HCT116 (cell line): Measurements from ENCODE around the gene KRTAP12-3. TPM values are rescaled to one million over a fixed set of nuclear protein-coding genes. Genes with fewer than 3 reads are reported as not detected.

Source experiments
- ATAC-seq: fragments of 200-7000 bp; cut with Tn5 transposase; 2 replicates; pipeline ENCODE4 v1.9.1; 2020; ENCODE audit warnings: mild to moderate bottlenecking, moderate library complexity
- BruUV-seq: library from RNA; stranded (reverse); fragments of 400-500 nt; replicated peaks from 2 replicates; lab custom pipeline; 2021; lab: Mats Ljungman, UMichigan
- CTCF ChIA-PET: fragments of 300-600 bp; sonication (Branson Sonifier 250); formaldehyde crosslinking; loops from one replicate; lab custom pipeline; 2021; ENCODE audit warnings: antibody characterized with exemption; lab: Charles Lee
- POLR2A ChIA-PET: fragments of 300-600, 350-600 bp; sonication (Branson Sonifier 250); formaldehyde crosslinking; loops from one replicate; lab custom pipeline; 2021; ENCODE audit warnings: antibody characterized with exemption; lab: Charles Lee
- RAD21 ChIA-PET, 2 experiments: fragments of 300-600 bp; sonication (Branson Sonifier 250); formaldehyde crosslinking; loops; one replicate each; lab custom pipeline; 2023; ENCODE audit warnings: low total read pairs in 2 of 2; ENCODE audit not compliant: uncharacterized antibody in 2 of 2, unreplicated experiment in 2 of 2, low non-redundant PET in 1 of 2; lab: Charles Lee
- DNase-seq: peaks from one replicate; pipeline ENCODE4 v3.0.0-alpha.2; 2010; ENCODE audit warnings: low read depth, low spot score
- H2AFZ ChIP-seq: fragments of 200-600 bp; shearing (Covaris generic), sonication (generic); 2 replicates; pipeline ENCODE4 v1.6.1; 2017; ENCODE audit warnings: low read depth, mixed run types, mixed read lengths, antibody characterized with exemption, low read length; ENCODE audit not compliant: poor library complexity, severe bottlenecking
- H3K27ac ChIP-seq: 2 replicates; pipeline ENCODE4 v1.5.1; 2012; ENCODE audit warnings: low read depth, low read length
- H3K27me3 ChIP-seq: fragments of 200-600 bp; sonication (generic); 2 replicates; pipeline ENCODE4 v1.6.1; 2016; ENCODE audit warnings: mixed run types, low read length, mixed read lengths; ENCODE audit not compliant: insufficient read depth
- H3K36me3 ChIP-seq, 2 experiments: fragments of 200-500 bp in 1 of 2; fragments of 200-600 bp in 1 of 2; sonication (Bioruptor generic) in 1 of 2; sonication (generic) in 1 of 2; 2 replicates each; pipeline versions ENCODE4 v1.5.1 to v1.6.1; 2014 to 2016; ENCODE audit warnings: low read length in 2 of 2, inconsistent platforms in 1 of 2, mixed read lengths in 1 of 2, mixed run types in 1 of 2; ENCODE audit not compliant: insufficient read depth in 2 of 2, control insufficient read depth in 1 of 2
- H3K4me1 ChIP-seq, 2 experiments: fragments of 200-600 bp in 1 of 2; sonication (generic) in 1 of 2; 2 replicates each; pipeline versions ENCODE4 v1.5.1 to v1.6.1; 2012 to 2017; ENCODE audit warnings: low read length in 2 of 2, inconsistent platforms in 1 of 2, mild to moderate bottlenecking in 1 of 2, mixed read lengths in 1 of 2, mixed run types in 1 of 2, moderate library complexity in 1 of 2; ENCODE audit not compliant: insufficient read depth in 2 of 2, control insufficient read depth in 1 of 2
- H3K4me2 ChIP-seq: fragments of 200-600 bp; sonication (generic); 2 replicates; pipeline ENCODE4 v1.6.1; 2017; ENCODE audit warnings: mixed run types, low read length, mixed read lengths
- H3K4me3 ChIP-seq, 2 experiments: fragments of 200-600 bp in 1 of 2; sonication (generic) in 1 of 2; replicated peaks in 1 of 2; 2 replicates each; pipeline ENCODE4 v1.5.1; 2011 to 2016; ENCODE audit warnings: low read length in 2 of 2, control low read depth in 1 of 2, low read depth in 1 of 2, mild to moderate bottlenecking in 1 of 2, mixed read lengths in 1 of 2, mixed run types in 1 of 2
- H3K79me2 ChIP-seq: fragments of 200-600 bp; sonication (generic); 2 replicates; pipeline ENCODE4 v1.6.1; 2017; ENCODE audit warnings: mild to moderate bottlenecking, mixed run types, low read length, moderate library complexity, mixed read lengths; ENCODE audit not compliant: insufficient read depth
- H3K9ac ChIP-seq: fragments of 200-600 bp; sonication (generic); 2 replicates; pipeline ENCODE4 v1.6.1; 2016; ENCODE audit warnings: low read length, mixed read lengths
- H3K9me2 ChIP-seq: fragments of 200-600 bp; sonication (generic), shearing (Covaris generic); 2 replicates; pipeline ENCODE4 v1.6.1; 2017; ENCODE audit warnings: mixed run types, mild to moderate bottlenecking, moderate library complexity; ENCODE audit not compliant: insufficient read depth
- H3K9me3 ChIP-seq, 2 experiments: fragments of 200-500 bp in 1 of 2; fragments of 200-600 bp in 1 of 2; sonication (Bioruptor generic) in 1 of 2; sonication (generic) in 1 of 2; 2 replicates each; pipeline ENCODE4 v1.6.1; 2014 to 2017; ENCODE audit warnings: low read length in 2 of 2, mixed read lengths in 2 of 2, inconsistent platforms in 1 of 2, low read depth in 1 of 2, mild to moderate bottlenecking in 1 of 2, mixed run types in 1 of 2, moderate library complexity in 1 of 2; ENCODE audit not compliant: control insufficient read depth in 1 of 2, insufficient read depth in 1 of 2
- H4K20me1 ChIP-seq: fragments of 200-600 bp; sonication (generic), shearing (Covaris generic); 2 replicates; pipeline ENCODE4 v1.6.1; 2017; ENCODE audit warnings: mixed run types, mild to moderate bottlenecking, moderate library complexity; ENCODE audit not compliant: insufficient read depth
- ATF3 ChIP-seq: IDR thresholded peaks from 2 replicates; pipeline ENCODE4 v1.6.1; 2012
- EZH2 ChIP-seq: fragments of 200-600 bp; sonication (generic); IDR thresholded peaks from 2 replicates; pipeline ENCODE4 v1.6.1; 2017; ENCODE audit warnings: antibody characterized with exemption, mixed run types
- intact Hi-C: fragments of 100-400 bp; cut with micrococcal nuclease; formaldehyde crosslinking; loops from 2 replicates; pipeline ENCODE4 v1.10.0; 2022
- total RNA-seq: library from RNA; stranded (reverse); gene quantifications from one replicate; pipeline ENCODE4 v1.2.1, GENCODE V29; 2021; ENCODE audit not compliant: unreplicated experiment

The KRTAP12-3 gene
- total RNA-seq, 1 experiment from 2014 or later: not detected

- no peak overlapping the region for H3K4me3 ChIP-seq
- ChIA-PET CTCF (no interaction called here), RAD21 (no interaction called here), POLR2A (no interaction called here)
- H3K9me3 ChIP-seq: no peaks in the 10 kb centered on the region
- intact Hi-C loops: no loop called here
- H3K4me1 ChIP-seq: no peaks in the 10 kb centered on the region
- H3K36me3 ChIP-seq: no peaks in the 10 kb centered on the region; a peak in 1 of 4 replicates
- 0 out of 2 replicates have a peak, but pooled peaks cover 5% of the 10 kb centered on the region for H3K27me3 ChIP-seq
- H2AFZ ChIP-seq: no peak overlapping the region
- no peak overlapping the region for H3K27ac ChIP-seq
- no TSS peak for BruUV-seq
- H3K9ac ChIP-seq: no peak overlapping the region
- DNase-seq (no peak), ATAC-seq (no peak)
- TF ChIP-seq ATF3: no peak
- no peaks in the 10 kb centered on the region for H3K79me2 ChIP-seq
- H3K9me2 ChIP-seq: no peaks in the 10 kb centered on the region
- H3K4me2 ChIP-seq: no peak overlapping the region
- H4K20me1 ChIP-seq: no peaks in the 10 kb centered on the region
These were observed 7.0 kb downstream of the KRTAP12-3 start for GRCh38 chr21:44664691-44665090.

GRCh38 chr21:44666401-44667320 is 8.9 kb downstream of the KRTAP12-3 start, which contains the start of gene KRTAP12-2:
KRTAP12-2 (minus strand) TSS chr21:44666927; CDS start chr21:44666886, 41 bp downstream.
- Histone ChIP-seq H2AFZ (no peak within 1 kb of the TSS), H3K4me2 (no peak within 1 kb of the TSS), H3K9ac (no peak within 1 kb of the TSS), H3K4me3 (no peak within 1 kb of the TSS), H4K20me1 (no peaks in the 10 kb centered on the region), H3K79me2 (no peaks in the 10 kb centered on the region), H3K9me3 (no peaks in the 10 kb centered on the region)
- BruUV-seq: no TSS peak
- intact Hi-C loops: no loop called here
- RAD21 ChIA-PET: no interaction called here
- CTCF ChIA-PET: no interaction called here
- no peak for DNase-seq
- no peak for TF ChIP-seq EZH2
- TF ChIP-seq, all 23 proteins: peak for 0
- Histone ChIP-seq H3K4me1 (no peaks in the 10 kb centered on the region), H3K27ac (no peak within 1 kb of the TSS), H3K27me3 (0 out of 2 replicates have a peak, but pooled peaks cover 5% of the 10 kb centered on the region), H3K36me3 (no peaks in the 10 kb centered on the region; a peak in 1 of 4 replicates), H3K9me2 (no peaks in the 10 kb centered on the region)
- POLR2A ChIA-PET: no interaction called here
- ATAC-seq: no peak; the same call in 1 of the 2 replicates
